Muscle layer of colon (tissue), 2 donors: ENCODE results near the gene TGFBR3.

ENCODE experiments used
- H3K27ac ChIP-seq: one replicate; pipeline ENCODE4 v1.7.0; 2013; ENCODE audit warnings: low read depth, mild to moderate bottlenecking, low read length, moderate library complexity
- H3K27me3 ChIP-seq, 2 donors: one replicate each; pipeline ENCODE4 v1.7.0; 2013; ENCODE audit warnings: low read length in 2 of 2, mild to moderate bottlenecking in 2 of 2; ENCODE audit not compliant: insufficient read depth in 2 of 2, control insufficient read depth in 1 of 2
- H3K36me3 ChIP-seq: one replicate; pipeline ENCODE4 v1.7.0; 2013; ENCODE audit warnings: mild to moderate bottlenecking, low read length; ENCODE audit not compliant: insufficient read depth
- H3K4me1 ChIP-seq: one replicate; pipeline ENCODE4 v1.7.0; 2013; ENCODE audit warnings: mild to moderate bottlenecking, low read length; ENCODE audit not compliant: insufficient read depth
- H3K4me3 ChIP-seq, 2 donors: one replicate each; pipeline ENCODE4 v1.7.0; 2013; ENCODE audit warnings: low read length in 2 of 2, low read depth in 1 of 2, mild to moderate bottlenecking in 1 of 2, moderate library complexity in 1 of 2
- H3K9ac ChIP-seq: one replicate; pipeline ENCODE4 v1.7.0; 2013; ENCODE audit warnings: low read length
- H3K9me3 ChIP-seq: one replicate; pipeline ENCODE4 v1.7.0; 2013; ENCODE audit warnings: mild to moderate bottlenecking, low read length
- donor health status: abdominal sarcoma.
- donor health status: Adenocarcinoma of cecum.

The TGFBR3 gene

DNA sequence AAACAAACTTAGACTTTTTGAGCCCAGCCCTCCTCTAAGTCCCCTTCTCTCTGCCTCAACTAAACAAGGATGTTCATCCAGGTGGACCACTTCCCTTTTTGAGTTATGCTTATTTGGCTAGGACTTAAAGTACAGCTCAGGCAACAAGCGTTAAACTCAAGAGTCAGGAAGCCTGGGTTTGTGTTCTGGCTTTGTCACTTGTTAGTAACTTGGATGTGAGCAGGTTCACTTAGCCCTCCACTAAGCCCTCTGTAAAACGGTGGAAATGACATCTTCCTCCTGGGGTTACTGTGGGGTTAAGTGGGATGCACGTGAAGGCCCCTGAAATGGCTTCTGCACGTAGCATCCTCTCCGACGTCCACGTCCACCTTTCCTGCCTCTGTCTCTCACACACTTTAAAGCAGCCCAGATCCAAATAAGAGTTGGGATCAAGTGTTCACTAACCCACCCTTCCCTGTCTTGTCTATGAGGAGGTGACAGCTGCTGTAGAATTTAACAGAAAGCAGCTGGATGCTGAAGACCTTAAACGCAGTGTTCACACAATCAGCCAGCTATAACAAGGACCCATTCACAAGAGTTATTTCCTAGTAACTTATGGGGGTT lies 152.7 kb downstream of the TGFBR3 start:
- no peaks in the 10 kb centered on the region for H3K27me3 ChIP-seq
- peak overlapping the region; percentile 40 for H3K27ac ChIP-seq
- no peaks in the 10 kb centered on the region for H3K9me3 ChIP-seq
- H3K9ac ChIP-seq = no peak overlapping the region
- peaks cover 73% of the 10 kb centered on the region for H3K4me1 ChIP-seq
- no peak overlapping the region for H3K4me3 ChIP-seq
- peaks cover 27% of the 10 kb centered on the region for H3K36me3 ChIP-seq

DNA sequence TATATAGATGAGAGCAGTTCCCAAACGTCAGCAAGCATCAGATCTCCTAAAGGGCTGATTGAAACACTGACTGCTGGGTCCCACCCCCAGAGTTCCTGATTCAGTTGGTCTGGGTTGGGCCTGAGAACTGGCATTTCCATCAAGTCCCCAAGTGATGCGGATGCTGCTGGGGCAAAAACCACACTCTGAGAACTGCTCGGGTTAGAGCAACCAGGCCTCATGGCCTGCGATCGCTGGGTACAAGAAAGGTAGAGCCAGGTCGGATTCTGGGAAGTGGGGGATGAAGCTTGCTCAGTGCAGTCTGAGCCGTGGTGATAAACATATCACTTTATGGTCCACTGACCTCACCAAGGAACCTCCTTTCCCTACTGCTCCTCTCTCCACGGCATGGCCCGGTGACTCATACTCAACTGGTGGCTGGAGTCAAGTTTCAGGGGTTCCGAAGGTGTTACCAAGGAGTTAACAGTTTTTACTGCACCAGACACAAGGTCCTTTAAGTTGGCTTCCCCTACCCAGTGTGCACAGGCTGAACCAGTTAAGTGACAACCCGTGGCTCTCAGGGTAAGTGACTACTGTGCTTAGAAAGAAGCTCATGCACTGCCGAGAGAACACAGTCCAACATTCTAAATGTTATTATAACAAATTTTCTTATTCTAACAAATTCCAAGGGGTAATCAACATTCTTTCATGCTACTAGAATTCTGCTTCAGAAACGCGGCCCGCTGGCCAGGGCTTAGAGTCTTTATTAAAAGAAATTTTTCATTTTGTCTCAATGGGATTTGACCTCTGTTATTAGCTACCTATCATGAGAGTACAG lies 153.5 kb downstream of the TGFBR3 start:
- Histone ChIP-seq H3K4me3 (no peak overlapping the region), H3K4me1 (peaks cover 71% of the 10 kb centered on the region), H3K9me3 (no peaks in the 10 kb centered on the region), H3K27ac (peak overlapping the region; percentile 40), H3K36me3 (peaks cover 30% of the 10 kb centered on the region), H3K27me3 (no peaks in the 10 kb centered on the region), H3K9ac (no peak overlapping the region)

DNA sequence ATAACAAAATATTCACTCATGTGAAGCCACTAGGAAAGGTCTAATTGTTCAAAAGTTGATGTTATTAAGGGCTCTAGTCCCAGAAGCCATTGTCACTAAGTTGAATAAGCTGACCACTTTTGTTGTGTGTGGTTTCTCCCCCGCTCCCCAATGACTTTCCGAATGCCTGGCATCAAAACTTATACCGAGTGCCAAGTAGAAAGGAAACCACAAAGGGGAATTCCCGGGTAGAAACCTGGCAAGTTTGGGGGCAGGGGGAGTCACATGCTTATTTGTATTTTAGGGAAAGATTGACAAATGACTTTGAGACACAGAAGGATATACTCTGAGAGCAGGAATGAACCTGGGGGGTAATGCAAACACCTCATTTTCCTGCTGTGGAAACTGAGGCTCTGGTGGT lies 154.1 kb downstream of the TGFBR3 start:
- Histone ChIP-seq H3K27ac (peak overlapping the region; percentile 71), H3K9me3 (no peaks in the 10 kb centered on the region), H3K4me1 (peaks cover 71% of the 10 kb centered on the region), H3K36me3 (peaks cover 34% of the 10 kb centered on the region), H3K4me3 (no peak overlapping the region), H3K9ac (no peak overlapping the region), H3K27me3 (no peaks in the 10 kb centered on the region)

DNA sequence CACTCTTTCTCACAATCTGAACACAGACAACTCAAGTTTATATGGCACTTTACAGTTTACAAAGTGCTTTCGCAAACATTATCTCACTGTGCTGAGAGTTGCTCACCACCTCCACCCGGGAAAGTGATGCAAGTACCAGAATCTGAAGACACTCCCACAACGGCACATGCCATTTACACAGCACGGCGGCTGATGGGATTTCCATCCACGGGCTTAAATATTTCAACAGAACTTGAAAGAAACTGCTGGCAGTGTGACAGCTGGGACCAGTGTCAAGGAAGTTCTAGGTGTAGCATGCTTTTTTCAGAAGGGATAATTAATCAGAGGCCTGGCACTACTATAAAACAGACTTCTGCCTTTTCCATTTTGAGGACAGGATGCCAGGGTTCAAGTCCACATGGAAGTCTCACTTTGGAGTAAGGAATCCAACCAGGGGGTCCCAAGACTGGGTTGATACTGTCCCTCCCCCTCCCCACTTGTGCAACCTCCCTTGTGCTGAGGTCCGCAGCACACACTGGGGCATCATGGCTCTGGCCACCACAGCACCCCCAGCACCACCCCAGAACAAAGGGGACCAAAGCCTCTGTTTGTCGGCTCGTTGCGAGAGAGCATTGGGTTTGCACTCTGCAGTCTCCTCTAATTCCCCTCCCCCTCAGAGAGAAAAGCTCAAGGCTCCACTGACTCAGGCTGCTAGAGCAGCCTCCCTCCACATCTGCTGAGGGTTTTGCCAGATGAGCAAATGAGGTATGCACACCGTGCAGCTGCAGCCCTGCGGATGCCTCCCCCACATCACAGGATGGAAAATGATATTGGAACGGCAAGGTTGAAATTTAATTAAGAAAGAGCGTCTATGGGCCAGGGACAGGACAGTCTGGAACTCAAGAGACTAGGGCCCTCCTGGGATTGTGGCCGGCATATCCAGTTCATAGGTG lies 154.9 kb downstream of the TGFBR3 start:
- H3K36me3 ChIP-seq = peaks cover 34% of the 10 kb centered on the region
- H3K9me3 ChIP-seq = no peaks in the 10 kb centered on the region
- H3K4me3 ChIP-seq = no peak overlapping the region
- peaks cover 71% of the 10 kb centered on the region for H3K4me1 ChIP-seq
- H3K27ac ChIP-seq = peak overlapping the region; percentile 71
- no peak overlapping the region for H3K9ac ChIP-seq
- no peaks in the 10 kb centered on the region for H3K27me3 ChIP-seq

DNA sequence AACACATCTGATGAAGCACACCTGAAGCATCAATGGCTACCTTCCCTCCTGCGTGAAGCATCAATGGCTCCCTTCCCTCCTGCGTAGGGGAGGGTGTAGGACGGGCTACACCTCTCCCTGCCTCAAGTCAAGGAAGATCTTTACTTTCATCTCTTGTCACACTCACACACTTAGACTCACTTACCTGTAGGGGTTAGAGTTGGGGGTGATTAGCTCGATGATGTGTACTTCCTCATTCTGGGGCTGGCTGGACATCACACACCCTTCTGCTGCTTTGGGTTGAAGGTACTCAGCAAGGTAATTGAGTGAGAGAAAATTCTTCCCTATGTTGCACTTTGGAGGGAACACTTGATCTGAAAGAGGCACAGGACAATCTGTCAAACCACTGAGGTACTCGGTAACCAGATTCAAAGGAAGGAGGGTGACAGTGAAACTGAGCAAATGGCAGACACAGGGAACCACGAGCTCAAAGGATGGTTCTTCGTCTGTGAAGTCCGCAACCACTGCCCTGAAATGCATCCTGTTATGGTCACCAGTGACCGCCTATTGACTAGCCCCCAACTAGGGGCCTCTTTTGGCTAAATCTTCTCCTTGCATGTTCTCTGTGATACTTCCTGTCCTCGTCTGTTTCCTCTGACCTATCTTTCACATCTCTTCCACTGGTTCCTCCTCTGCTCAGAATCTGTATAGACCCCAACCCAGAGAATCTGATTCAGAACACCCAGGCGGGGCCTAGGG lies 156.2 kb downstream of the TGFBR3 start:
- Histone ChIP-seq H3K9ac (no peak overlapping the region), H3K27ac (peak overlapping the region; percentile 71), H3K4me1 (peaks cover 71% of the 10 kb centered on the region)

DNA sequence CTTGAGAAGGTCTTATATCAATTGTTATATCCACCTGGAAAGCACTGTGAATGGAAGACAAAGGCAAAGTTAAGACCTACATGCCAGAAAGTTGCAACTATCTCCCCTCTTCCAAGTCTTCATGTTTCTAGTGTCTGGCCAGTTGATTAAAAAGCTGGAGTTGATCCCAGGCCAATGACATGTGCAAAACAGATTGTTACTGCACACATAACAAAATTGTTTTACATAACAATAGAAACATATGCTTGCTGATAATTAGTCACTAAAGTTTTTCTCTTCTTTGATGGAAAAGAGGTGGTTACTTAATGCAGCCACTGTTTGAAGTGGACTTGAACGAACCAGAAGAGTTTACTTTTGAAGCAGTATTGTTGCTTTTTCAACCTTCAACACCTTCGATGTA lies 158.2 kb downstream of the TGFBR3 start:
- Histone ChIP-seq H3K4me3 (no peak overlapping the region), H3K9ac (no peak overlapping the region), H3K36me3 (peaks cover 22% of the 10 kb centered on the region), H3K9me3 (no peaks in the 10 kb centered on the region), H3K4me1 (peaks cover 66% of the 10 kb centered on the region), H3K27ac (peak overlapping the region; percentile 51), H3K27me3 (no peaks in the 10 kb centered on the region)

More for the DNA sequence above, 156.2 kb downstream of the TGFBR3 start:
- Histone ChIP-seq H3K27me3 (no peaks in the 10 kb centered on the region), H3K36me3 (peaks cover 29% of the 10 kb centered on the region), H3K9me3 (no peaks in the 10 kb centered on the region), H3K4me3 (no peak overlapping the region)

DNA sequence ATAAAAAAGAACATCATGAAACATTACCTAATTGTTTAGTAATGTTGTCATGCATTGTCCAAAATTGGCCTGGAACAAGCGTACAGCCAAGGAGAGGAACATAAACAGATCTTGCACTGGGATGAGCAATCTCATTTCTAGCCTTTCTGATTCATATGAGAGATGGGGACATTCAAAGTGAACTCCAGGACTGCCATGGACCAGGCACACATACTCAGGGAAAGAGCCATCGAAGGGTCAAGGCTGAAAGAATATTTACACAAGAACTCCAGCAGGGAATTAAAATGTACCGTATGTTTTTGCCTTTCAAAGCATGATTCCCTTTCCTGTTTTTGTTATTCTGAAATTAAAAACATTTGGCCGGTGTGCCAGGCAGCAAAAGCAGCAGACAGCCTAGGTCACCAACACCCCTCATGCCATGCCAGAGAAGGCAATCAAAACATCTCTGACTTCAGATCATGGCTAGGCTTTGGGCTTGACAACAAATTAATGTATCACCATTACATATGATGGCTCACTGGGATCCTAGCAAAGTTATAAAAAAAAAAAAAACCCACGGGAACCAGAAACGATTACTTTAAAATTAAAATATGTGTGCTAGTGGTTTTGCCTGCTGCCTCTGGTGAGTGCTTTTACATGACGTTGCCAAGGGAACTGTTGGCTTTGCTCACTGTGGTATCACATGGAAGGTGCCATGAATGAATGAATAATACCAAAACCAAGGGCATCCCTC lies 159.8 kb downstream of the TGFBR3 start:
- peak overlapping the region in 1 of 2 donors; percentile 24 for H3K4me3 ChIP-seq
- H3K36me3 ChIP-seq = peaks cover 29% of the 10 kb centered on the region
- peaks cover 50% of the 10 kb centered on the region for H3K4me1 ChIP-seq

DNA sequence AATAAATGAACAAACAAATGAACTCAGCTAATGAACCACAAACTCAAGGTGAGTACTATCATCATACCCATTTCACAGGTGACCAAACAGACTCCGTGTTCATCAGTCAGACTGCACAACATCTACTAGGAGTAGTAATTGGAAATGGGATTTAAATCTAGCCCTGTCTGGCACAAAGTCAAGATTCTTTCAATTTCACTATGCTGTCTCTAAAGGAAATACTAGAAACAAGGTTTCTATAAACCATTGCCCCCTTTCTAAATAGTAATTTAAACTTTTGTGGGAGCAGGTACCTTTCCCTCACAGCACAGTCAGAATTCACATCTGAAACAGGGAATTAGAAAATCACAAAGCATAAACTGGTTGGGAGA lies 160.3 kb downstream of the TGFBR3 start:
- H3K4me1 ChIP-seq = peaks cover 45% of the 10 kb centered on the region

More for the DNA sequence above, 159.8 kb downstream of the TGFBR3 start:
- H3K9ac ChIP-seq = peak overlapping the region; percentile 51
- H3K9me3 ChIP-seq = no peaks in the 10 kb centered on the region
- H3K27ac ChIP-seq = peak overlapping the region; percentile 81
- H3K27me3 ChIP-seq = no peaks in the 10 kb centered on the region

GRCh38 chr1:91724644-91725043 lies 161.3 kb downstream of the TGFBR3 start:
- Histone ChIP-seq H3K27ac (peak overlapping the region; percentile 81), H3K9ac (peak overlapping the region; percentile 51), H3K9me3 (no peaks in the 10 kb centered on the region), H3K4me3 (no peak overlapping the region), H3K36me3 (peaks cover 42% of the 10 kb centered on the region), H3K4me1 (peaks cover 42% of the 10 kb centered on the region), H3K27me3 (no peaks in the 10 kb centered on the region)

More for the DNA sequence above, 160.3 kb downstream of the TGFBR3 start:
- Histone ChIP-seq H3K27ac (peak overlapping the region; percentile 81), H3K4me3 (no peak overlapping the region), H3K9me3 (no peaks in the 10 kb centered on the region), H3K27me3 (no peaks in the 10 kb centered on the region), H3K36me3 (peaks cover 34% of the 10 kb centered on the region), H3K9ac (peak overlapping the region; percentile 51)

DNA sequence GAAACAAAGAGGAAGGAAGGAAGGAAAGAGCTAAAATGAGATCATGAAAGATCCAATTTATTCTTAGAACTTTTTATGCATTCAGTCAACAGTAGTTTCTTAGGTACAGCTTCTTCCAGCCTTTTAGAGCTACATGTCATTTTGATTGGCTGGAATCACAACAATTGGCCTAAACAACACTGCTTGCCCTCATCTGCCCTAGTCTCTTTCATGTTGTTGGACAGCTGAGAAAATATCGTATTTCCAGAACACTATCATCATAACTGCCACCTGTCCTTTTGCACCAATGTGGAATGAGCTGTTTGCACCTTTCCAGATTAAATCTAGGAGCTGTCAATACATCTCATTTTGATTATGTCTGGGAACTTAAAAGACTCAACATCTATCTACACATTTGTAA lies 161.7 kb downstream of the TGFBR3 start:
- Histone ChIP-seq H3K4me1 (peaks cover 42% of the 10 kb centered on the region), H3K4me3 (no peak overlapping the region), H3K9me3 (no peaks in the 10 kb centered on the region), H3K9ac (no peak overlapping the region), H3K27me3 (no peaks in the 10 kb centered on the region), H3K27ac (peak overlapping the region; percentile 81), H3K36me3 (peaks cover 42% of the 10 kb centered on the region)
